AG09319 (cell line): ENCODE data around the gene OR52M1.
"Not testable (repeated sequence)": the region's sequence is repeated elsewhere in the genome, so short reads cannot be mapped to it uniquely, and the experiment has no call there.

Experiments used
- DNase-seq: peaks from one replicate; pipeline ENCODE4 v3.0.0-alpha.2; 2010; ENCODE audit warnings: low read depth; ENCODE audit errors: extremely low read depth
- TF ChIP-seq, protein P1 (sequence below): IDR thresholded peaks from 2 replicates; pipeline ENCODE4 v1.5.1; 2011; ENCODE audit warnings: low read depth, mild to moderate bottlenecking, inconsistent platforms, low read length, moderate library complexity

Gene OR52M1

DNA sequence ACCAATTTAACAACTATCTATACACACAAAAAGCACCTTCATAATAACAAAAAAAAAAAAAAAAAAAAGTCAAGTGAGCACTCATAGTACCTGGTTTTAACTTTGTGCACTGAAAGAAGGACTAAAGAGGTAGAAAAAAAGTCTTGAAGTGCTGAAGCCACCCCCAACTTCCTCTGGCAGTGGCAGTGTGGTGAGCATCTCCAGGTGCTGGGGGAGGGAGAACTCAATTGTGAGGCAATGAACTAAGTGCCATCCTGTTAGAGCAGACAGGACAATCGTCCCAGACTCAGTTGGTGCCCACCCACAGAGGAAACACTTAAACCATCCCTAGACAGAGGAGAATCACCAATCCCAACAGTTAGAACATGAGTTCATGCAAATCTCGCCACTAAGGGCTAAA lies 22.7 kb upstream of the OR52M1 start:
- no peak for DNase-seq
- TF ChIP-seq, protein P1, sequence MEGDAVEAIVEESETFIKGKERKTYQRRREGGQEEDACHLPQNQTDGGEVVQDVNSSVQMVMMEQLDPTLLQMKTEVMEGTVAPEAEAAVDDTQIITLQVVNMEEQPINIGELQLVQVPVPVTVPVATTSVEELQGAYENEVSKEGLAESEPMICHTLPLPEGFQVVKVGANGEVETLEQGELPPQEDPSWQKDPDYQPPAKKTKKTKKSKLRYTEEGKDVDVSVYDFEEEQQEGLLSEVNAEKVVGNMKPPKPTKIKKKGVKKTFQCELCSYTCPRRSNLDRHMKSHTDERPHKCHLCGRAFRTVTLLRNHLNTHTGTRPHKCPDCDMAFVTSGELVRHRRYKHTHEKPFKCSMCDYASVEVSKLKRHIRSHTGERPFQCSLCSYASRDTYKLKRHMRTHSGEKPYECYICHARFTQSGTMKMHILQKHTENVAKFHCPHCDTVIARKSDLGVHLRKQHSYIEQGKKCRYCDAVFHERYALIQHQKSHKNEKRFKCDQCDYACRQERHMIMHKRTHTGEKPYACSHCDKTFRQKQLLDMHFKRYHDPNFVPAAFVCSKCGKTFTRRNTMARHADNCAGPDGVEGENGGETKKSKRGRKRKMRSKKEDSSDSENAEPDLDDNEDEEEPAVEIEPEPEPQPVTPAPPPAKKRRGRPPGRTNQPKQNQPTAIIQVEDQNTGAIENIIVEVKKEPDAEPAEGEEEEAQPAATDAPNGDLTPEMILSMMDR, result no peak

GRCh38 chr11:4522752-4523151 lies 22.2 kb upstream of the OR52M1 start:
- TF ChIP-seq, protein P1, result no peak
- DNase-seq, result no peak

DNA sequence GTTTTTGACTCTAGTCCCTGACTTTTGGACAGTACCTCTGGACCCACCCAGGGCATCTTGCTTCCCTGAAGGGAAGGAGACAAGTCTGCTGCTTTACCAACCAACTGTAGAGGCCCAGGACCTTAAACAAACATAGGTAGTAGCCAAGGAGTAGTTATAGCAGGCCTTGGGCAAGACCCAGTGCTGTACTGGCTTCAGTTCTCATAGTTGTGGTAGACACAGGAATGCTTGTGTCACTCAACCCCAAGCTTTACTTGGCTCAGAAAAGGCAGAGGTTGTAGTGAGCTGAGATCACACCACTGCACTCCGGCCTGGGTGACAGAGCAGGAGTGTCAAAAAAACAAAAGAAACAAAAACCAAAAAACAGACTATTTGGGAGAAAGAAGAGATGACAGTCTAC lies 21.3 kb upstream of the OR52M1 start:
- DNase-seq, result no peak
- TF ChIP-seq, protein P1, result no peak

GRCh38 chr11:4527926-4528325 lies 17.1 kb upstream of the OR52M1 start:
- TF ChIP-seq, protein P1, result no peak

GRCh38 chr11:4531686-4532085 lies 13.3 kb upstream of the OR52M1 start:
- DNase-seq, result not testable (repeated sequence)

More at GRCh38 chr11:4527926-4528325, 17.1 kb upstream of the OR52M1 start:
- no peak for DNase-seq

- TF ChIP-seq, protein P1, result peak; percentile 81
- DNase-seq, result no peak
Measured at GRCh38 chr11:4539603-4540219, 5.3 kb upstream of the OR52M1 start.

DNA sequence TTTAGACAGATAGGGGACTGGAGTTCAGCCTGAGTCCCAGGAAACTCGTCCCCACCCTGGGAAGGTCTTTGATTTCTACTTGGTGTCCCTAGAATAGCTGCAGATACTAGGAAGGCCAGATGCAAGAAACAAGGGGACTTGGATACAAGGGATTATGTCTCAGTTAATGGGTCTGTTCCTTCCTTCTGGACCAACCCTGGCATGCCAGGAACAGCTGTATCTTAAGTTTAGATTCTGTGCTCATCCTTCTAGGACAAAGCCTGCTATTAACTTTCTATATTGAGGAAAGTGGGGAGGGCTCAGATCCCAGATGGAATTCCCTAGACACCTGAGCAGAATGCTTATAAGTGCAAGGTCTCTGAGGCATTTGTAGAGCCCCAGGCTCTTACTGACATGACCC lies 3.9 kb upstream of the OR52M1 start:
- DNase-seq, result no peak
- TF ChIP-seq, protein P1, result no peak

- no peak for DNase-seq
- TF ChIP-seq, protein P1, result no peak
Measured at GRCh38 chr11:4543561-4543960, 1.4 kb upstream of the OR52M1 start.
